Fibroblast of lung (primary cell): Measurements from ENCODE around the gene DHDDS. TPM values are rescaled to one million over a fixed set of nuclear protein-coding genes. Genes with fewer than 3 reads are reported as not detected.

Source experiments
- DNase-seq, 2 donors: peaks; one replicate each; pipeline versions ENCODE4 v3.0.0 to v3.0.0-alpha.2; 2010; ENCODE audit warnings: low read depth in 2 of 2
- H2AFZ ChIP-seq: 2 replicates; pipeline ENCODE4 v1.5.1; 2012; ENCODE audit warnings: low read length, control low read depth, inconsistent platforms
- H3K27ac ChIP-seq: 2 replicates; pipeline ENCODE4 v1.5.1; 2011; ENCODE audit warnings: low read length, control low read depth; ENCODE audit not compliant: insufficient read depth
- H3K27me3 ChIP-seq: 2 replicates; pipeline ENCODE4 v1.5.1; 2011; ENCODE audit warnings: mild to moderate bottlenecking, low read length; ENCODE audit not compliant: control insufficient read depth, insufficient read depth
- H3K36me3 ChIP-seq: 2 replicates; pipeline ENCODE4 v1.5.1; 2011; ENCODE audit warnings: low read length; ENCODE audit not compliant: control insufficient read depth, insufficient read depth
- H3K4me1 ChIP-seq: 2 replicates; pipeline ENCODE4 v1.5.1; 2011; ENCODE audit warnings: low read length; ENCODE audit not compliant: control insufficient read depth, insufficient read depth; ENCODE audit errors: extremely low read depth
- H3K4me2 ChIP-seq: 2 replicates; pipeline ENCODE4 v1.5.1; 2011; ENCODE audit warnings: low read length, control low read depth; ENCODE audit not compliant: insufficient read depth; ENCODE audit errors: extremely low read depth
- H3K4me3 ChIP-seq, 4 experiments: fragments of 200-600 bp in 1 of 4; sonication (generic) in 1 of 4; replicated peaks in 1 of 4; 2 replicates each; pipeline ENCODE4 v1.5.1; 2011 to 2016; ENCODE audit warnings: low read length in 4 of 4, low read depth in 3 of 4, mild to moderate bottlenecking in 3 of 4, control low read depth in 2 of 4, inconsistent platforms in 1 of 4, mixed read lengths in 1 of 4; ENCODE audit not compliant: insufficient read depth in 1 of 4; ENCODE audit errors: control extremely low read depth in 1 of 4
- H3K79me2 ChIP-seq: 2 replicates; pipeline ENCODE4 v1.5.1; 2012; ENCODE audit warnings: mild to moderate bottlenecking, low read length, inconsistent platforms; ENCODE audit not compliant: control insufficient read depth, insufficient read depth
- H3K9ac ChIP-seq: 2 replicates; pipeline ENCODE4 v1.5.1; 2011; ENCODE audit warnings: mild to moderate bottlenecking, low read length, control low read depth; ENCODE audit not compliant: insufficient read depth
- H3K9me3 ChIP-seq: 2 replicates; pipeline ENCODE4 v1.5.1; 2012; ENCODE audit warnings: low read depth, low read length; ENCODE audit not compliant: control insufficient read depth, insufficient read depth
- H4K20me1 ChIP-seq: 2 replicates; pipeline ENCODE4 v1.5.1; 2011; ENCODE audit warnings: low read length; ENCODE audit not compliant: control insufficient read depth, insufficient read depth; ENCODE audit errors: extremely low read depth
- CTCF ChIP-seq, 2 donors: IDR thresholded peaks in 1 of 2; conservative IDR thresholded peaks in 1 of 2; 1 replicate in 1 of 2; 2 replicates in 1 of 2; pipeline ENCODE4 v1.5.1; 2011 to 2012; ENCODE audit warnings: low read length in 2 of 2, control low read depth in 1 of 2, inconsistent platforms in 1 of 2, low read depth in 1 of 2, mild to moderate bottlenecking in 1 of 2
- EZH2 ChIP-seq: IDR thresholded peaks from 2 replicates; pipeline ENCODE4 v1.5.1; 2012; ENCODE audit warnings: low read length, control low read depth, mild to moderate bottlenecking; ENCODE audit errors: missing control alignments
- polyA plus RNA-seq, 2 donors: library from polyadenylated mRNA; depleted of rRNA in 1 of 2; stranded (reverse) in 1 of 2; unstranded in 1 of 2; fragments of >200 nt; gene quantifications; 2 replicates each; pipeline ENCODE4 v1.2.1, GENCODE V29; 2011 to 2012; ENCODE audit warnings: missing spikeins in 1 of 2
- total RNA-seq: library from RNA; depleted of rRNA; stranded (reverse); fragments of >200 nt; gene quantifications from 2 replicates; pipeline ENCODE4 v1.2.1, GENCODE V29; 2014

DHDDS gene
- total and polyA plus RNA-seq, 2 donors (not counting 1 experiment from before 2014, with no cell fraction given), result 41.5 to 76.6 TPM

- Histone ChIP-seq H3K9me3 (no peaks in the 10 kb centered on the region), H3K36me3 (no peaks in the 10 kb centered on the region), H3K4me2 (no peak overlapping the region), H4K20me1 (no peaks in the 10 kb centered on the region), H3K4me1 (no peaks in the 10 kb centered on the region), H2AFZ (no peak overlapping the region), H3K27me3 (peaks cover 5% of the 10 kb centered on the region), H3K9ac (no peak overlapping the region), H3K27ac (no peak overlapping the region), H3K4me3 (no peak overlapping the region), H3K79me2 (no peaks in the 10 kb centered on the region)
- DNase-seq, result no peak
- TF ChIP-seq CTCF (conservative IDR thresholded peaks at IDR 0.05 in 1 of 2, IDR thresholded peaks at IDR 0.05 in 1 of 2; ENCODE audit: low read depth in 1 of 2, low read length in 2 of 2) (no peak), EZH2 (no peak)
These were observed 61.8 kb downstream of the DHDDS start for GRCh38 chr1:26493938-26494337.

GRCh38 chr1:26496861-26497260, 64.7 kb downstream of the DHDDS start:
- peak in 1 of 2 donors; percentile 82 for DNase-seq
- peaks cover 5% of the 10 kb centered on the region for H3K27me3 ChIP-seq
- no peak for TF ChIP-seq EZH2
- no peak for TF ChIP-seq CTCF (conservative IDR thresholded peaks at IDR 0.05 in 1 of 2, IDR thresholded peaks at IDR 0.05 in 1 of 2; ENCODE audit: low read depth in 1 of 2, low read length in 2 of 2)
- no peaks in the 10 kb centered on the region for H3K79me2 ChIP-seq
- H2AFZ ChIP-seq, result no peak overlapping the region
- no peak overlapping the region for H3K4me3 ChIP-seq
- no peaks in the 10 kb centered on the region for H3K9me3 ChIP-seq
- H4K20me1 ChIP-seq, result no peaks in the 10 kb centered on the region
- no peak overlapping the region for H3K27ac ChIP-seq
- no peak overlapping the region for H3K4me2 ChIP-seq
- no peaks in the 10 kb centered on the region for H3K36me3 ChIP-seq
- no peaks in the 10 kb centered on the region for H3K4me1 ChIP-seq
- H3K9ac ChIP-seq, result no peak overlapping the region

GRCh38 chr1:26498894-26499293, 66.8 kb downstream of the DHDDS start:
- Histone ChIP-seq H2AFZ (no peak overlapping the region), H3K27ac (no peak overlapping the region), H3K4me3 (no peak overlapping the region), H3K4me1 (no peaks in the 10 kb centered on the region), H3K79me2 (no peaks in the 10 kb centered on the region), H3K4me2 (no peak overlapping the region), H3K9ac (no peak overlapping the region), H3K36me3 (no peaks in the 10 kb centered on the region), H4K20me1 (no peaks in the 10 kb centered on the region), H3K9me3 (no peaks in the 10 kb centered on the region), H3K27me3 (no peaks in the 10 kb centered on the region)
- no peak for TF ChIP-seq EZH2
- no peak for TF ChIP-seq CTCF (conservative IDR thresholded peaks at IDR 0.05 in 1 of 2, IDR thresholded peaks at IDR 0.05 in 1 of 2; ENCODE audit: low read depth in 1 of 2, low read length in 2 of 2)
- DNase-seq, result no peak
